Hepatocyte (in vitro differentiated cells): ENCODE measurements around the gene CLDN6. TPM values are rescaled to one million over a fixed set of nuclear protein-coding genes. Genes with fewer than 3 reads are reported as not detected.
"Not testable (repeated sequence)": the region's sequence is repeated elsewhere in the genome, so short reads cannot be mapped to it uniquely, and the experiment has no call there.

Experiments used
- DNase-seq: peaks from one replicate; pipeline ENCODE4 v3.0.0-alpha.2; 2016; ENCODE audit warnings: low spot score
- H2AFZ ChIP-seq: fragments of 200-600 bp; sonication (generic); 2 replicates; pipeline ENCODE4 v1.6.0; 2016; ENCODE audit warnings: antibody characterized with exemption, mild to moderate bottlenecking
- H3K27ac ChIP-seq: fragments of 200-600 bp; sonication (generic); 2 replicates; pipeline ENCODE4 v1.5.1; 2016; ENCODE audit warnings: mild to moderate bottlenecking
- H3K27me3 ChIP-seq: fragments of 200-600 bp; sonication (generic); 2 replicates; pipeline ENCODE4 v1.6.1; 2016
- H3K36me3 ChIP-seq: fragments of 200-600 bp; sonication (generic); replicated peaks from 2 replicates; pipeline ENCODE4 v1.5.1; 2016; ENCODE audit warnings: low read depth; ENCODE audit not compliant: insufficient read depth
- H3K4me1 ChIP-seq: fragments of 200-600 bp; sonication (generic); 2 replicates; pipeline ENCODE4 v1.5.1; 2016; ENCODE audit warnings: mild to moderate bottlenecking, moderate library complexity; ENCODE audit not compliant: insufficient read depth
- H3K4me2 ChIP-seq: fragments of 200-600 bp; sonication (generic); 2 replicates; pipeline ENCODE4 v1.6.0; 2016
- H3K4me3 ChIP-seq: fragments of 200-600 bp; sonication (generic); 2 replicates; pipeline ENCODE4 v1.5.1; 2016; ENCODE audit warnings: mild to moderate bottlenecking
- H3K79me2 ChIP-seq: fragments of 200-600 bp; sonication (generic); 2 replicates; pipeline ENCODE4 v1.6.0; 2017; ENCODE audit warnings: mild to moderate bottlenecking
- H3K9me2 ChIP-seq: fragments of 200-600 bp; sonication (generic); replicated peaks from 2 replicates; pipeline ENCODE4 v1.6.0; 2017; ENCODE audit warnings: mild to moderate bottlenecking; ENCODE audit not compliant: insufficient read depth
- H3K9me3 ChIP-seq: fragments of 200-600 bp; sonication (generic); 2 replicates; pipeline ENCODE4 v1.5.1; 2016; ENCODE audit warnings: low read depth, mild to moderate bottlenecking
- H4K20me1 ChIP-seq: fragments of 200-600 bp; sonication (generic); 2 replicates; pipeline ENCODE4 v1.6.0; 2016; ENCODE audit warnings: mild to moderate bottlenecking; ENCODE audit not compliant: insufficient read depth, poor library complexity, severe bottlenecking
- CTCF ChIP-seq: fragments of 200-600 bp; sonication (generic); IDR thresholded peaks from 2 replicates; pipeline ENCODE4 v1.5.1; 2016; ENCODE audit warnings: antibody characterized with exemption, mild to moderate bottlenecking; ENCODE audit not compliant: poor library complexity
- EZH2 ChIP-seq: fragments of 200-600 bp; sonication (generic); IDR thresholded peaks from 2 replicates; pipeline ENCODE4 v1.6.1; 2016; ENCODE audit warnings: antibody characterized with exemption, mild to moderate bottlenecking, borderline replicate concordance
- EZH2phosphoT487 ChIP-seq: fragments of 200-600 bp; sonication (generic); IDR thresholded peaks from one replicate; pipeline ENCODE4 v1.6.1; 2018; ENCODE audit warnings: antibody characterized with exemption, mild to moderate bottlenecking, low read depth, moderate library complexity; ENCODE audit not compliant: unreplicated experiment, severe bottlenecking
- WGBS: methylation state at CpG from one replicate; pipeline ENCODE4 v1.1.6; 2016; ENCODE audit warnings: low lambda C conversion rate; ENCODE audit errors: missing lambda C conversion rate; 5-methylcytosine and 5-hydroxymethylcytosine counted together
- polyA plus RNA-seq: library from polyadenylated mRNA; unstranded; fragments of >200 nt; fragmentation: Nextera tagmentation; extraction: Ambion mirVana; gene quantifications from 2 replicates; pipeline ENCODE4 v1.2.1, GENCODE V29; 2016
- total RNA-seq: library from RNA; depleted of rRNA; stranded (reverse); fragments of >200 nt; gene quantifications from 2 replicates; pipeline ENCODE4 v1.2.3, GENCODE V29; 2014

CLDN6 gene
- total and polyA plus RNA-seq, 2 experiments from 2014 or later = 258 to 568 TPM

GRCh38 chr16:3056336-3057180 lies 38.6 kb upstream of the CLDN6 start:
- no peaks in the 10 kb centered on the region for H3K79me2 ChIP-seq
- 94% methylated on average over 19 of the region's 19 CpGs for WGBS
- H4K20me1 ChIP-seq = no peaks in the 10 kb centered on the region
- no peak overlapping the region for H3K27ac ChIP-seq
- H3K27me3 ChIP-seq = no peaks in the 10 kb centered on the region
- TF ChIP-seq EZH2phosphoT487 = no peak
- H3K36me3 ChIP-seq = no peaks in the 10 kb centered on the region
- H3K4me2 ChIP-seq = no peak overlapping the region
- H3K4me3 ChIP-seq = no peak overlapping the region
- no peak overlapping the region for H2AFZ ChIP-seq
- no peaks in the 10 kb centered on the region for H3K9me2 ChIP-seq
- peaks cover 9% of the 10 kb centered on the region for H3K4me1 ChIP-seq
- DNase-seq = no peak
- no peaks in the 10 kb centered on the region for H3K9me3 ChIP-seq

- not testable (repeated sequence) for H3K9me2 ChIP-seq, H3K4me1 ChIP-seq, H3K79me2 ChIP-seq, H3K4me3 ChIP-seq, H3K27me3 ChIP-seq, H4K20me1 ChIP-seq, H3K4me2 ChIP-seq, H2AFZ ChIP-seq, H3K9me3 ChIP-seq, H3K27ac ChIP-seq, H3K36me3 ChIP-seq, DNase-seq
- 75% methylated on average over 9 of the region's 9 CpGs for WGBS
These were observed 37.7 kb upstream of the CLDN6 start for GRCh38 chr16:3055734-3056115.

- Histone ChIP-seq H4K20me1 (no peaks in the 10 kb centered on the region), H3K9me3 (no peaks in the 10 kb centered on the region), H3K27ac (no peak overlapping the region), H2AFZ (no peak overlapping the region), H3K4me3 (no peak overlapping the region), H3K79me2 (no peaks in the 10 kb centered on the region), H3K27me3 (peaks cover 8% of the 10 kb centered on the region), H3K4me2 (no peak overlapping the region), H3K9me2 (no peaks in the 10 kb centered on the region), H3K4me1 (peaks cover 9% of the 10 kb centered on the region), H3K36me3 (no peaks in the 10 kb centered on the region)
- 89% methylated on average over 16 of the region's 17 CpGs for WGBS
- DNase-seq = no peak
- TF ChIP-seq EZH2phosphoT487 = no peak
- no peak for TF ChIP-seq CTCF
- no peak for TF ChIP-seq EZH2
These were observed 37.2 kb upstream of the CLDN6 start for GRCh38 chr16:3054965-3055733.

GRCh38 chr16:3053330-3053710 lies 35.3 kb upstream of the CLDN6 start:
- not testable (repeated sequence) for H4K20me1 ChIP-seq, H3K27ac ChIP-seq, H3K4me2 ChIP-seq, H3K9me3 ChIP-seq, H3K36me3 ChIP-seq, H3K9me2 ChIP-seq, DNase-seq, H2AFZ ChIP-seq, H3K79me2 ChIP-seq, H3K4me1 ChIP-seq, H3K4me3 ChIP-seq
- 94% methylated on average over 10 of the region's 13 CpGs for WGBS
- H3K27me3 ChIP-seq = peaks cover 24% of the 10 kb centered on the region

GRCh38 chr16:3052571-3053329 lies 34.8 kb upstream of the CLDN6 start:
- not testable (repeated sequence) for H3K4me3 ChIP-seq, DNase-seq, H2AFZ ChIP-seq, H3K79me2 ChIP-seq, H3K36me3 ChIP-seq, H3K9me2 ChIP-seq, H4K20me1 ChIP-seq, H3K4me2 ChIP-seq, H3K4me1 ChIP-seq, H3K27ac ChIP-seq, H3K9me3 ChIP-seq
- H3K27me3 ChIP-seq = peaks cover 30% of the 10 kb centered on the region
- 90% methylated on average over 11 of the region's 12 CpGs for WGBS
